NT2/D1 (cell line): ENCODE results near the gene TDRD9.

Experiments
- YY1 ChIP-seq: IDR thresholded peaks from 2 replicates; pipeline ENCODE4 v1.6.1; 2011; ENCODE audit not compliant: insufficient read length, insufficient read depth
- ZNF274 ChIP-seq: IDR thresholded peaks from 2 replicates; pipeline ENCODE4 v1.6.1; 2011; ENCODE audit warnings: mild to moderate bottlenecking, low read depth, low read length

- TF ChIP-seq ZNF274 (no peak), YY1 (no peak)
Measured at GRCh38 chr14:104085889-104086201, 157.6 kb downstream of the TDRD9 start.
